SU-DHL-6 (cell line): ENCODE measurements around the gene SLC4A5.

ENCODE experiments used
- CTCF ChIP-seq: fragments of 200-600 bp; sonication (generic); IDR thresholded peaks from one replicate; pipeline ENCODE4 v1.5.1; 2017; ENCODE audit warnings: antibody characterized with exemption, mild to moderate bottlenecking, low read length, moderate library complexity; ENCODE audit not compliant: insufficient read depth, poor library complexity, severe bottlenecking
- EZH2phosphoT487 ChIP-seq: fragments of 200-600 bp; sonication (generic), shearing (Covaris generic); conservative IDR thresholded peaks from 2 replicates; pipeline ENCODE4 v1.6.1; 2018; ENCODE audit warnings: mild to moderate bottlenecking, antibody characterized with exemption, low read length, moderate library complexity, mixed read lengths

DNA sequence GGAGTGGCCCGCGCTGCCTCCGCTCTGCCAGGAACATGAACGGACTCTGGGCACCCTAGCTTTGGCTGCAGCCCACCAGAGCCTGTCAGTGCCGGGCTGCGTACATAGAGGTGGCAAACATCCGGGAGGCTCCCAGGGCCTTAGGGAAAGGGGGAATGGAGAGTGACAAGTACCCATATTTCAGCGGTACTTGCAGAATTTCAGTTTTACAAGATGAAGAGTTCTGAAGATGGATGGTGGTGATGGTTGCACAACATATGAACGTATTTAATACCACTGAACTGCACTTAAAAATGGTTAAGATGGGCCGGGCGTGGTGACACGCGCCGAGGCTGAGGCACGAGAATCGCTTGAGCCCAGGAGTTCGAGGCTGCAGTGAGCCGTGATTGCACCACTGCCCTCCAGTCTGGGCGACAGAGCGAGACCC, 143.9 kb downstream of the SLC4A5 start:
- TF ChIP-seq CTCF (no peak), EZH2phosphoT487 (no peak)
